Activated T-helper 1 cell treated with anti-CD3 and anti-CD28 coated beads, Interleukin-2, amount 50 U/mL, for 16 hours (primary cell): Measurements from ENCODE around the gene DGKI.

Source experiments
- DNase-seq, 2 donors: peaks; one replicate each; pipeline ENCODE4 v3.0.0-alpha.2; 2020; ENCODE audit warnings: low read depth in 1 of 2, low spot score in 1 of 2

DGKI gene

DNA sequence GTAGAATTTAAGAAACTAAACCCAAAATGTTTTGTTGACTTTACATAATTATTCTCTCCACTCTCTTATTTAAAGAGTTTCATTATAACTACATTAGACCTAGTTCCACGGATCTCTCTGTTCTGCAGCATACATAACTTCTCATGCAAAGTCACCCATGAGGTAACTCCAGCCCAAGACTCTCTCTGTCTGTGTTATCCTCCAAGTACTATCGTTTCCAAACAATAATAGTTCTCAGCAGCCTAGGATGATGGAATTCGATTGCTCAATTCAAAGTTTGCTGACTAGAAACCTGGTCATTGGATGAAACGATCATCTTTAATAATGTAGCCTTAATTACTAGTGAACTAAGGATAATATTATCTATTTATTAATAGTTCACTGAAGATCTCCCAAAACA is 300.1 kb downstream of the DGKI start:
- DNase-seq, result no peak

DNA sequence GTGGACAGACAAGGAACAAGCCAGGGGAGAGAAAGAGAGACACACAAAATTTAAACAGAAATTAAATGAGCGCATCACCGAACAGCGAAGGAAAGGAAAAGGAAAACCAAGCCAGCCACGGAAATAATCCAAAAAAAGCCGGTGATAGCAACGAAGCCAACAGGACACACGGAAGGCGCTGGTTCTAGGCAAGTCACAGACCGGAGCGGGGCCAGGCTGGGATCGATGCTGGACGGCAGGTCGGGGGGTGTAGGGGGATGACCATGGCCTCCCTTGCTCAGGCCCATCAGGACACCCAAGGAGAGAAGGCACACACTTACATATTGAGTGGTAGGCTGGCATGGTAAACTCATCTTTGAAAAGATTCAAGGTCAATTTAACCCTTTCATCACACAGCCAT is 300.8 kb downstream of the DGKI start:
- no peak for DNase-seq

DNA sequence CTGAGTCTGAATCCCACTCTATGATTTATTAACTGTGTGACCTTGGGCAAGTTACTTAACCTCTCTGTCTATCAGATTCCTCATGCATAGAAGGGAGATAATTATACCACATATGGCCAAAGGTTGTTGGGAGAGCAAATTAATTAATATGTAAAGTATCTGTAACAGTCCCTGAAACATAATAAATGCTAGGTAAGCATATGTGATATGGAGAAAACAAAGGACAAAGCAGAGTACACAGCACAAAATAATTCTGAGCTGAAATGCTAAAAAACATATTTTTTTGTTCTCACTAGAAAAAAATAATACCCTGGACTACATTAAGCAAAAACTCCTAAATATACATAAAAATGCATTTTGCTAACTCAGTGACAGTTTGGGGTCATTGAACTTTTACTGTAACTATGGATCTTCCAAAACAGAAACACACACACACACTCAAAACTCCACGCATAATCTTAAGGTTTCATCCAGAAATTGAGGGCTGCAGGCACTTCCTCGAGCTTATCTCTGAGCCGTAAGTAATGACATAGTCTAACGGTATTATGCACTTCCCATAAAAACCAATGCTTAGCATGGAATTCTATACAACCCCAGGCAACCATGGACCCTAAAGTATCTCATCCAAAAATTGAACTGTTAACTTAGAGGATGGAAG is 301.6 kb downstream of the DGKI start:
- no peak for DNase-seq

DNA sequence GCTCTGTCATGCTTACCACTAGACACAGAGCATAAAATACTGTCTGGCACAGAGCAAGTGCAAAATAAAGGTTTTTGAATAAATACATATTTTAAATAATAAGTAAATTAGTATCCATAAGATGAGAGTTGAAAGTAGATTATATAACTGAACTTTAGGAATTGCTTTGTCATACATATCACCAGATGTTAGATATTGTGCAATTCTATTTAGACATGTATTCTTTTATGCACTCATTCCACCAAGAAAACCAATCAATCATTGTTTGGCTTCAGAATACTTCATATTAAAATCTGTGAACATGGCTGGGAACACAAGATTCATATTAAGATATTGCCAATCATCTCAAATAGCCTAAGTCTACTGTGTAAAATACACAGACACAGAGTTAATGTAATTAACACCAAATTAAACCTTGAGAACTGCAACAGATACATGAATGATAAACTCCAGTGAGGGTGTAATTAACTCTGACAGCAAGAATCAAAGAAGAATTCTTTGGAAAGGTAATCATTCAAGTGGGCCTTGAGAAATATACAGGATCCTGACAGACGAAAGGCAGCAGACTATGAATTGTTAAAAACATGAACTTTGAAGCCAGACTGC is 302.2 kb downstream of the DGKI start:
- no peak for DNase-seq

DNA sequence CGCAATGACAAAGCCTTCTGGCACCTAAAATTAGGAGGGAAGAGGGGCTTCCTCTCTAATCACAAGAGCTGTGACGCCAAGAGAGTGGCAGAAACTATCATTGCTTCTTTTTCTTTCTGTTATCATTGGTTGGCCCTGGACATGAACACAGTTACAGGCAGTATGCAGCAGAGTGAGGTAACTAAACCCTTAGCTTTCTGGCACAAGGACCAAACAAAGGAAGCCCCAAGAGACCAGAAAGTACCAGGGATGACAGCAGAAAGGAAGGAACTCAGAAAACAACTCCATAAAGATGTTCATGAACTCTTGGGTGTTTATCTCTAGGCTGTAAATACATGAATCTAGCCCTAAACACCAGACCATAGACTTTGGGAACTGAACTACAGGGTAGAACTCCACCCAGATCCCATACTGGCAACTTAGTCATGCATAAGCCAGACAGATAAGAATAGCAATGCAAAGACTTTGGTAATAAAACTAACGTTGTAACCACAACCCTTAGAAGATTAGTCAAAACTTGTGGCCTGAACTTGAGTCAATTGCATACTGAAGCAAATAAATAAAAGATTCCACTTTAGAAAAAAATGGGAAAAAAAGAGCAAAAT is 307.6 kb downstream of the DGKI start:
- no peak for DNase-seq

DNA sequence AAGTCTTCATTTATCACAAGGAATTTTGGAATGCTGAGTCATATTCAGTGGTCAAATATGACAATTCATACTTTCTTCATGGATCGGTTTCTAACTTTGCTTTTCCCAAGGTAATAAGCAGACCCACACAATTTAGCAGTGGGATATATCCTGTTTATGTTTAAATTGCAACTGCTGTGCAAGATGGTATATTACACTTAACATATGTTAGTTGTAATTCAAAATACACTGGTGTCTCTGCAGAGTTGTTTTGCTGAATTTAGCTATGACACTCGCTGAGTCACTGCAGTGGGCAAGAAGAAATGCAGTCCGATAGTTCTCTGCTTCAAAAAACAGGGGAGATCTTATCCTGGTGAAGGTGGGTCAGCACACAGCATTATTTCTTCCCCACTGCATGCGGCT is 308.4 kb downstream of the DGKI start:
- no peak for DNase-seq

DNA sequence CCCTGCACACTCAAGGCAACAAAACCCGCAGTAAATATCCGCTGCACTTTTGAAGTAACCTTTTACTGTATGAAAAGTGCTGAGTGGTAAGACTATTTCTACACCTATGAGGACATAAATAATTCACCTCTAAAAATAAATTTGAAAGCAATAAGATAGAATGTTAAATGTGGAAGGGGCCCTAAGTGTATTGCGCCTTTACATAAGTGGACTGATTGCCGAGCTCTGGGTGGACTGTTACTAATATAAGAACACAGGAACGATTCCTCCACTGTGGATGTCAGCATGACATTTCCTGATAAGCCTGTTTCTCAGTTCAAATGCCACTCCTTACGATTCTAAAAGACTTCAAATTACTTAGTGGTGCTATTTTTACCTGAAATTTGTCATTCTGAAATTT is 311.2 kb downstream of the DGKI start:
- DNase-seq, result no peak

DNA sequence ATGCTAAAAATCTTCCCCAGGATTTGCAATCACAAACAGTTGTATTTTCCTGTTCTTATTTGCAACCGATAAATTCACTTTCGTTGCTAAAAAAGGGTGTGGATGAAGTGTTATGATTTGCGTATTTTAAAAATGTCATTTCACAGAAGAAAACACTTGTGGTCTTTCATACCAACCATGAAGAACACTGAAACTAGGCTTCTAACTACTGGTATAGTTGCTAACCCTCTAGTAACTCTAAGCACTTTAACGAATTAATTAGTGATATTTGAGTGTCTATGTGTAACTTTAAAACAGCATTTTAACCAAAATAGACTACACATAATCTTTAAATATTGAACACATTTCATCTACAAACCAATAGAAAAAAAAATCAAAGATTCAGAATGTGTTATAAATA is 315.1 kb downstream of the DGKI start:
- DNase-seq, result no peak

DNA sequence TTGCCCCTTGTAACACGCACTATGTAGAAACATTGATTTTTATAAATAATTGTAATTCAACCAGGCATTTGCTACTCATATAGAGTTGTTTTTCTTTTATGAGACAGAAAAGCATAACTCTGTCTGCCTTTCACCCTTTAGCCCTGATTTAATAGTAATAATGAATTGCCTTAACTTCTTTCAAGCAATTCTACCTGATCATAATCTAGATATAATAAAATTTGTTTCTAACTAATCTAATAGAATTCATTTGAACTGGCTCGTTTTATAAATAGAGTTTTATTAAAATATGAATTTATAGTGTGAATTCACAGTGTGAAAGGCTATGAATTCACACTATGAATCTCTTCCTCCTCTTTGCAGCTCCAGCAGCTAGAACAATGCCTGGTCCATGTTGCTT is 319.1 kb downstream of the DGKI start:
- DNase-seq, result no peak

DNA sequence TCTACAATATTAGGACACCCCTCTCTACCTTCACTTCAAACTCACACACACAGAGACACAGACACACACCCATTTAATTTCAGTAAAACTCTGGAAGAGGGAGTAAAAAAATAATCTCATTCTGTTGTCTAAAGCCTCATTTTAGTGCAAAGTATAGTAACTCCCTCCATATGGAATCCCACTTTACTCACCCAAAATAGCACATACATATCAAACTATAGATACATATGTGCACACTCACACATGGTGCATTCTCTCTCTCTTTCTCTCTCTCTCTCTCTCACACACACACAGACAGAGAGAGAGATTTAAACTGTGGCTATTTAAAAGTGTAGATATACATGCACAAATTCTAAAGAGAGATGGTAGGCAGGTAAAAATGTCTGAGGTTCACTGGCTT is 323.6 kb downstream of the DGKI start:
- no peak for DNase-seq

DNA sequence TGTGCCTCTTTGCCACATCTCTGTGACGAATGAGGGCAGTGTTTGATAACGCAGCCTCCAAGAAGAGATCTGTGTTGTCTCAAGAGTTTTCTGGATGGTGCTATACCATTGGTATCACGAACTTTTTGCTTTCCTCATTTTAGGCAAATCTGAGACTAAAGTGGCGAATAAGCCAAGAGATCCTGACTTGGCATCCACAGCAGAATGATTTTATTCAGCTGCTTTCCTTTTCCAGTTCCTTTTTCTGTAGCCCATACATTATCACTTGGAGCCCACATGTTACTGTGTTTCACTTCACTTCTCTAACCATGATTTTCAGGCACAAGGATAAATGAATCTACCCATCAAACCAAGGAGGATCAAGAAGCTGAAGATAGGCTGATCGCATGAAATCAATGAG is 325.3 kb downstream of the DGKI start:
- no peak for DNase-seq

DNA sequence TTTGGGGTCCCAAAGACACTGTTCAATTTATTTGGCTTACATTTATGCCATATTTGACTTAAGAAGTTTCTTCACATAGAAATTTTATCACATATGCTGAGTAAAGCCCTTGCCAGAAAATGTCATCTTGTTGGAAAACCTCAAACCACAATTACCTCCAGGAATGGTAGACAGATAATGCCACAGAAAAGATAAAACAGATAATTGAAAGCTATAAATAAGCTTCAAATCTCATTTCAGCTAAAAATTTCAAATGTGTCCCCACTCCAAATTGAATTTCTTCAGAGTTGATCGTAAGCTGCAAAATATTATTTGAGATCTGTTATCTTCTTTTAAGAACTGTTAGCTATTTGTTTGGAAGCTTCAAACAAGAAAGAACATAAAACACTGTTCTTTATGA is 326.8 kb downstream of the DGKI start:
- no peak for DNase-seq

DNA sequence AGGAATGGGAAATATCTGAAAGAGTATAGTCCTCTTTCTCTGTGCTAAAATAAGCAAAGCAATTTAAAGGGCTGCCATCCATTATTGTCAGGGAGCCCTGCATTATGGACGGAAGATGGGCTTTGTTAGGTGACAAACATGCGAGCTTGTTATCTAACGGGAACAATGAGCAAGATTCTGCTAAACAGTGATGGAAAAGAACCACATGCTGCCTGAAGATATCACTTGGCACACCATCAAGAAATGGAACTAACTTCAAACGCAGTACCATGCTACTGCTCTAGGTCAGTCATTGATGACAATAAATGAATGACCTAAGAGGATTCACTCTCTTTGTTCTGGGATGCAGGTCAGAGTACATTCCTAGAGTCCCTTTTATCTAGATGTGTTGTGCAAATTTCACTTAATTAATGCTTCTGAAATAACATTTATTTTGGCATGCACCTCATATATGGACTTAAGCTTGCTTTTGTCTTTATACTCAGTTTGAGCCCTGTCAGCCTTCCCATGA is 327.5 kb downstream of the DGKI start:
- DNase-seq, result no peak

DNA sequence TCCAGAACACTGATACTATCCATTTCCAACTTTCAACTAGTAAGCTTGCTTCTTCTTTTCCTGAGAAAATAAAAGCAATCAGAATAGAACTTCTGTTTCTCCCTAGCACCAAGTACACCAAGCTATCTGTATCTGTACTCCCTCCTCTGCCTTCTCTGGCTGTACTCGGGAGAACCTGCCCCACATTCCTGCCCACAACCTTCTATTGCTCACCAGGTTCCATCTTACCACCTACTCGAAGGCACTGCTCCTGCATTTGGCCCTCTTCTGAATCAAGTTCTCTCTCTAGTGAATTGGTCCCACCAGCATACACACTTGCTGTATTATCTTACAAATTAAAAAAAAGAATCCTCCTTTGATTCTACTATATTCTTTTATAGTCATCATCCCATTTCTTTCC is 333.7 kb downstream of the DGKI start:
- no peak for DNase-seq

DNA sequence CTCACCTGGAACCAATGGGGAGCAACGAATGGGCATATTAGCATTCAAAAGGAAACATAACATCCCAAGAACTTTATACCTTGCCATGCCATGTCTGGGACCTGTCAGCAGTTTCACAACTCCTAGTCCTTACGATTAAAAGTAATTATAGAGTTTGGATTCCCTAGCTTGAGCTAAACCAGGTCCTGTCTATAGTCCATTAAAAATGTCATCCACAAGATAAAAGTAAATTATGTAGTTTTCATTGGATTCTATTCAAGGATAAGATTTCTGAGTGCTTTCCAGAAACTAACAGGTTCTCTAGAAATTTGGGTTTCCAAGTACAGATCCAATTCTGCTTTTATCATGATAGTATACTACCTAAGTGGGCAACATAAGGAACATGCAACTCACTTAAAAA is 339.7 kb downstream of the DGKI start:
- DNase-seq, result no peak

DNA sequence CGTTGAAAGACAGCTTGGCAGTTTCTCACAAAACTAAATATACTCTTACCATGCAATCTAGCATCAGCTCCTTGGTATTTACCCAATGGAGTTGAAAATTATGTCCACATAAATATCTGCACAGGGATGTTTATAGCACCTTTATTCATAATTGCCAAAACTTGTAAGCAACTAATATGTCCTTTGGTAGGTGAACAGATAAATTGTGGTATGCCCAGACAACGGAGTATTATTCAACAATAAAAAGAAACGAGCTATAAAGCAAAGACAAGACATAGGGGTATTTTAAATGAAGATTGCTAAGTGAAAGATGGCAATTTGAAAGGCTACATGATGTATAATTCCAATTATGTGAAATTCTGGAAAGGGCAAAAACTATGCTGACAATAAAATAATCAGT is 340.7 kb downstream of the DGKI start:
- no peak for DNase-seq

DNA sequence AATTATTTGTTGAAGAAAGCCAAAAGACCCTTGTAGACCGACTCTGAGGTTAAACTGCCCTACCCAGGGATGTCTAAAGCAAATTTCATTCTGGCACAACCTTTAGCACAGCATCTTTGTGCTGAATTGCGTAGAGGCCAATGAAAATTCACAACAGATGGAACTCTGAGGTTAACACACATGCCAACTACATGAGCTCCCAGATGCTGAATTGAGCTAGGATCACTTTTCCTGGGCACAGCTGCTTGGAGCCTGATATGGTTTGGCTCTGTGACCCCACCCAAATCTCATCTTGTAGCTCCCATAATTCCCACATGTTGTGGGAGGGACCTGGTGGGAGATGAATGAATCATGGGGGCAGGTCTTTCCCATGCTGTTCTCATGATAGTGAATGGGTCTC is 345.2 kb downstream of the DGKI start:
- no peak for DNase-seq

DNA sequence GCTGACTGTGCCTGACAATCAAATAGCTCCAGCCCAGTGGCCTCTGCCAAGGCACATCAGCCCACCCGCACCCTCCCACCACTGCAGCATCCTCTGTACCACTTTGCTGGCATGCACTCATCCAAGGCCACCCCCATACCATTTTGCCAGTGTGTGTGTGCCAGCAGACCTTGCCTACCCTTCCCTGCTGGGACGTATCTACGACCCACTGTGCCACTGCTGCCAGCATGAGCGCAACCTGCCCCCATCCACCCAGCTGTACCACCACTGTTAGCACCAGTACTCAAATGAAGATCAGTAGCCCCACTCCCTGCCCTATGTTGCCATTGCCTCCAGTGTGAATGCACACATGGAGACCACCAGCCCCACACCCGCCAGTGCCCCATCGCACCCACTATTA is 353.9 kb downstream of the DGKI start:
- DNase-seq, result no peak

DNA sequence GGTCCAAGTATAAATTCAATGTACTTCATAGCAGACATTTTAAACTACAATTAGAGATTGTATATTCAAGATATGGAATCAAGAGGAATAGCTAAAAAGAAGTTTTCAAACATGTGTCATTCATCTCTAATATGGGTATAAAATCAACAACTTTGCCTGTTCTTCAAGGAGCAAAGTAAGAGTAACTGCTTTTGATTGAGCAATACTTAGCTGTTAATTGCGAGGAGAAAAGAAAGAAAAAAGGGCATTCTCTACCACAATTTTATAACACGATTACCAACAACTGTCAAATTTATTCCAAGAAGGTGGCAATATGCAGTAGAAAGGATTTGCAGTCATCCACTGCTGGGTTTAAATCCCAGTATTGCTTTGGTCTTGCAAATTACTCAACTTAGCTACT is 356.9 kb downstream of the DGKI start:
- no peak for DNase-seq

DNA sequence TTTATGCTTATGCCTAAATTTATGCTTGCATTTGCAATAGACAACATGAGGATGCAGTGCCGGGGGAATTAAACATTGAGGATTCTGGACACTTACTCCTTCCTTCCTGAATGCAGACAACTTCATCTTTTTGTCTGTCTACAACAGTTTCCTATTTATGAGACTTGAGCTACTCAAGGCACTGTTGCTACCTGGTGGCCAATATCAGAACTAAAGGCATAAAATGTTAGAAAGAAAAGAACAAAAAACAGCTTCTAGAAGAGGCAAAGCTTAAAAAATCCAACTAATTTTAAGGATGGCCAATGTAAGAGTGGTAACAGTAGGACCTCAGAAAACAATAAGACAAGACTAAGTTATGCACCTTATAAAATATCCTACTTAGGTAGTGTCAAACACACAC is 358.7 kb downstream of the DGKI start:
- no peak for DNase-seq

DNA sequence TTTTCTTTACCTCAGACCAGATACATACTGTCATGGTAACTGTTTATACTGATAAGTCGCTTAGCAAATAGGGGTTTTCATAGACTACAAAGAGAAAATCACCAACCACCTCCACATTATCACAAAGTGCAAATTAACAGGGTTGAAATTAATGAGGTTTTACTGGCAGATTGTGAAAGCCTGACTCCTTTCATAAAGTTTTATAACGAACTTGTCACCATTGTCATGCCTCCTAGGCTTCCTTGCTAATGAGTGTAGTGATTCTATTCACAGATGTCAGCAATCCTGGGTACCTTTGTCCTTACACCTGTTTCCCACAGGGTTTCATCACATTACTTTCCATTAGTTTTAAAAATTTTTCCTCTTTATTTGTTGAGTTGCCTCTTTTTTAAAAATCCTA is 361.0 kb downstream of the DGKI start:
- no peak for DNase-seq

DNA sequence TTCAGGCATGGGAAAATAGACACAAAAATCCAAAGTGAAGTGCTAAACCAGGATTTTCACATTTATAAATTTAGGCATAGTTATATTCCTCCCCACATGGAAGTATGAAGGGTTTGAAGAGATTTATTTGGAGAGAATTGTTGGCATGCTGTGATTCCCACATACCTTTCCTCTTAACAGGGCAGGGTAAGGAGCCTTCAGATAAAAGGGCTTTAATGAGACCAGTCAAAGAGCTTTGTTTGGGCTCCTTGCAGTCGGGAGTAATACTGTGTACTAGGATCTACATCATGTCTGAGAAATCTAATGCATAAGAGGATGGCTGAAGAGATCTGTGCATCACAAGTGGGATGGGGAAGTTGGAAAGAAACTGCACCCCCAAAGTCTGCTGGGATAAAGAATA is 362.4 kb downstream of the DGKI start:
- no peak for DNase-seq

DNA sequence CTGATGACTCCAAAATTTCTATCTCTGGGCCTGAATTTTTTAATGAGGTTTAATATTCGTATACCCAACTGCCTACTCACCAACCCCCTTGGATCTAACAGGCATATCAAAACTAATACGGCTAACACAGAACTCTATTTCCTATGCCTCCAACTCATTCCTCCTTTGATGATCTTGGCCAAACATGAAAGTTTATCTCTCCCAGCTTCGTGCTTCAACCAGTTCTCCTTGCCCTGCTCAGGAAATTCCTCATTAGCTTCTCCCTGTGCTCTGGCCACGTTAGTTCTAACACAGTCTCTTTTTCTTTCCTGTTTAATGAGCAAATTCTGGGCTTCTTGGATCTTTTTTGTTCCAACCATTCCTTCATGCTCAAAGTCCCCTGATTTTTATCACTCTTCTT is 364.3 kb downstream of the DGKI start:
- no peak for DNase-seq
